ENCODE measurements around the gene SMAP1.
"Not testable (repeated sequence)": the region's sequence is repeated elsewhere in the genome, so short reads cannot be mapped to it uniquely, and the experiment has no call there.

The SMAP1 gene

DNA sequence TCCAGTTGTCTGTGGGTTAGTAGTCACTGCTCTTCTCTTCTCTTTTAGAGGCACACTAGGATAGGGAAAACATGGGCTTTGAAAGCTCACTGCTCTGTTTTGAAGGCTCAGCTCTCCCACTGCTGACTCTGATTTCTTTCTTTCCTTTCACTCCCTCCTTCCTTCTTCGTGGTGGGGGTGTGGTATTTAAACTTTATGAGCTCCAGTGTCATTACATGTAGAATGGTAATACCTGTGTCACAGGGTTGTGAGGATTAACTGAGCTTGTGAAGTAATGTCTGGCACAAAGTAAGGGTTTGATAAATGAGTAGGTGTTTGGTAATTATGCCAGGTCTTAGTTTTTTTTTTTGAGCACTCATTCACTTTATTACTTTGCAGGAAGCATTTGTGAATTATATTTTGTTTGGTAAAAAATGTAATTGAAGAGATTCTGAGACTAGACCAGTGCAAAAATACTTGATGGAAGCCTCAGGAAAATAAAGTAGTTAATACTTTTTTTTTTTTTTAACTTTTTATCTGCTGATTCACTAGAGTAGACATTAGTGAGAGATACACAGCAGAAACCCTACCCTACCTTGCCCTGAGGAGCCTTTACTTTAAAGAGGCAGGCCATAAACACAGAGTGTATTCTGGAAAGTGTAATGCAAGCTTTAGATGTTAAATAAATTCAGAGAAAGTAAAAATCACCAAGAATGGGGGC, 17.3 kb downstream of the SMAP1 start:
- no peak for DNase-seq

DNA sequence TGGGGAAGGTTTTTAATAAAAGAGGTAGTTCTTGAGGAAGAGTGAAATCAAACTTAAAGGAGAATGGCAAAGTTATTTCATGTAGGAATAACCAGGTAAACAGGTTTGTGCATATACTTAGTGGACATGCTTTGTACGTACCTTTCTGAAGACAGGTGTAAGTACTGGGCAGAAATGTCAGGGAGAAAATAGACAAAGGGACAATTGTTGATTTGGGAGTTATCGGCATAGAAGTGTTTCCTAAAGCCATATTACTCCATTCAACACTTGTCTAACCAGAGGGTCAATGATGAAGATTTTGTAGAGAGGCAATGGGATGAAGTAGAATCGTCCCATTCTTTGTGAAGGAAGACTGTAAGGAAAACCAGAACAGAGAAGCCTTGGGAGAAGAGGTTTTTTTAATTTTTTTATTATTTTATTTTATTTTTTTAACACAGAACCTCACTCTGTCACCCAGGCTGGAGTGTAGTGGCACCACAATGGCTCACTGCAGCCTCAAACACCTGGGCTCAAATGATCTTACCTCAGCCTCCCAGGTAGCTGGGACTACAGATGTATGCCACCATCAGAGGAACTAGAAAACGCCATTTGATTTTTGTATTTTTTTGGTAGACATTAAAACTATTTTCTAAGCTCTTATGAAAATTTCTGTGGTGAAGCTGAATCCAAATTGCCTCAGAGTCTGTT, 18.0 kb downstream of the SMAP1 start:
- no peak for DNase-seq

DNA sequence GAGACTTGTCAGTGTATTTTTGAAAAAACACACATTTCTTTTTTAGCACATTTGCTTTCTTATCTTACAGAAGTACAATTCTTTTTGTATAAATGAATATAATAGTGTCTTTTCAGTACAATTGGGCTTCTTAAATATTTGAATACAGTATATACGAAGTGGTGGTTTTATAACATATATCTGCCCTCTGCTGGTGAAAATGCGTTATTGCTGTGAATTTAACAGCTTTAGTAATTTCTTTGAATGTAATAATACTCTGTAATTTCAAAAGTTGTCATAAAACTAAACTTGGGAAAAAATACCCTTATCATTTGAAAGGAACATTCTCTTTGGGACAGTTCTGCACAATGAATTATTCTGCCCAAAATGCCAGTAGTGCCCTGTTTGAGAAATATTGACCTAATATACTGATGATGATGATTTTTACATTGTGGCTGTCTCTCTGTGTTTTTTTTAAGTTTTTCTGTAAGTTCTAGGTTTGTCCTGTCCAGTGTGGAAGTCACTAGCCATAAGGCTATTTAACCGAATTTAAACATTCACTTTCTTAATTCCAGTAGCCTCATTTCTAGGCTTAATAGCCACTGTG, 19.0 kb downstream of the SMAP1 start:
- DNase-seq = peak in 1 of 5 donors; percentile 38

DNA sequence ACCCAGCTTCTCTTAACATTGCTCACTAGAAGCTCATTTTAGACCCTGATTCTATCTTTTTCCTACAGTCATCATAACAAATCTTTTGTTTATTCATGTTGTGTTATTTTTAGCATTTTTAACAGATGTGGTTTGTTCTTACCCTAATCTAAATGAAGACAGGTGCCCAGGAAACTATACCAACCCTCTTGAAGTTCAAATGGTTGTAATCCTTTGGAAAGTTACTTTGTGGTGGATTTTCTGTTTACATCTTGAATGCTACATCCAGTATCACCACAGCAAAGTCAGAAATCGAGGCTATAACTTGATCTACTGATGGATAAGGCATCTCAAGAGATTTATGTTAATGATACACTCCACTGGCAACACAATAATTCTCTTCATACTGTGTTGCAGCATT, 26.2 kb downstream of the SMAP1 start:
- DNase-seq = no peak

DNA sequence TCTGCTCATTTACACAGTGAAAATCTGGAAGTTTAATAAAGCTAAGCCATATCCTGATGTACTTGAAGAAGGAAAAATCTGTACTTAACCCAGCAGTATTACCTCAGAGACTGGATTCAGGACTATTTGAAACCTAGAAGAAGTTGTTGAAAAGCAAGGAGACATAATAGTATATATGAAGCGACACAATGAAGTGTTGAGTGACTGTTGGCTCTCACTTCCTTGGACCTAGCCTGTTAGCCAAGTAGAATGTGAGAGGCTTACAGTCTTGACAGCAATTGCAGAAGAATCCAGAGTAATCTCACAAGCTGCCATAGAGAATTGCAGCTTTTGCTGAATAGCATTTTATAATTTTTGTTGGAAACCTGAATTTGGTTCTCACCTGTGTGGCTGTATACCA, 26.7 kb downstream of the SMAP1 start:
- DNase-seq = no peak

DNA sequence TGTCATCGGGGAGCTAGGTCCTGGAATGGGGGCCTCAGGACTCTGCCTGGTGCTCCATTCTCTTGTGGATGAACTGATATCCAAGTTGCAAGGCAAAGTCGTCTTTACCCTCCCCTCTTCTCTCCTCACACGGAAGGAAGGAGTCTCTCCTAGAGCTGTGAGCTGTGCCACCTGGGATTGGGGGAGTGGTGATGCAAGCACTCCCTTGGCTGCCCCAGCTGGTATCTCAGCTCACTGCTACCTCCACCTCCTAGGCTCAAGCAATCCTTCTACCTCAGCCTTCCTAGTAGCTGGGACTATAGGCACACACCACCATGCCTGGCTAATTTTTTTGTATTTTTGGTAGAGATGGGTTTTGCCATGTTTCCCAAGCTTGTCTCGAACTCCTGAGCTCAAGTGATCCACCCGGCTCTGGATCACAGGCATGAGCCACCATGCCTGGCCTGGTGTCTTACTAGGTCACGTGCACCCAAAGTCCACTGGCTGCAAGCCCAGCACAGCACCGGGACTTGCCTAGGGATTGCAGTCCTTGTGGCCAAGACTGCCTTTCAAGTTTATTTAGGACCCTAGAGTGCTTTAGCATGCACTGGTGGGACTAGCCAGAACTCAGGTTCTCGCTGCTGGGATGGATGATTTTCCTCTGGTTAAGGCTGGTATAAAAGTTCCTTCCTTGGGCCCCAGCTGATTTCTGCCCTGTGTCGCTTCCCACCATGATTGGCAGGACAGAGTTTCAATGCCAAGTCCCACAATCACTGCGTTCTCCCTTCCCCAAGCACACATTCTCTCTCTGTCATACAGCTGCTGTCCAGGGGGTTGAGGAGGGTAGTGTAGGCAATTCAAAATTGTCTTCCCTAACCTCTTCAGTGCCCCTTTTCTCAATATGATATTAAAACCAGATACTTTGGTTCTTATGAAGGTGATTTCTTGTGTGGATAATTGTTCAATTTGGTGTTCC, 33.5 kb downstream of the SMAP1 start:
- DNase-seq = no peak

DNA sequence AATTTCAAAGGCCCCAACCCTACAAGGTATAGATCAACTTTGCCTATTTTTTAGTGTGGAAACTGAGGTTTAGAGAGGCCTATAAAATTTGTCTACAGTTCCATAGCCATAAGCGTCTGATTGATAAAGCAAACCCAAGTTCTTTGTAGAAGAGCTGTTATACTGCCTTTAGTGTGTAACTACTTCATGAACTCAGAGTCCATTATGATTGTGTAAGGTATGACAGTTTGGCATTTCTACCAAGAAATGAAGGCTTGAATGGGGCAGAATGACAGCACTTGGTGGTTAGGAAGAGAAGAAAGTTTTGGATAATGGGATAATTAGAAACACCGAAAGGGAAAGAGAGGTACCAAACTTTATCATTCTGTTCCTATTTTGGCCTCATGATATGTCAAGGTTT, 38.1 kb downstream of the SMAP1 start:
- no peak for DNase-seq

DNA sequence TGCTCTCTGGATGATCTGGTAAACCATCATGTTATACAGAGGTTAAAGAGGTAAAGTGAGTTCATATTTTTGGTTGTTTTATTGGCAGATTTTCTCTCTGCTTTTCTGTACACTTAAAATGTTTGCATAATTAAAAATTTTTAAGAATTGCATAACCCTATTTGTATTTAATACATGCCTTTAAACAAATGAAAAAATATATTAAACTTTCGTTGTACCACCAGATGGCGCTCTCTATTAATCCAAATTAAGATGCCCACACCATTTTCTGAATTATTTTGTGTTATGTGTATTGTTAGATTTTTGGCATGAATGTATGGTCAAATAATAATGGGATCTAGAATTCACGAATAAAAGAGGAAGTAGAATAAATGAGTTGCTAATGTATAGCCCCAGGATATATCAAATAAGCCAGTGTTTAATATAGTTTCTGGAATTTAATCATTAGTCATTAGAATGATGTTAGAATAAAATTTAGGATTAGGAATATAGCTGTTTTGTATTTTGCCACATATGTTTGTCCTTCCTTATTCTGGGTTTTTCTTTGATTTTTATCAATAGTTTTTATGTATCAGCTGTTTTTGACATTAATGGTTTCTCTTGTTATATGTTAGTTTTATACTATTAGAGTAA, 38.9 kb downstream of the SMAP1 start:
- peak in 2 of 5 donors; percentile 10 to 28 for DNase-seq

DNA sequence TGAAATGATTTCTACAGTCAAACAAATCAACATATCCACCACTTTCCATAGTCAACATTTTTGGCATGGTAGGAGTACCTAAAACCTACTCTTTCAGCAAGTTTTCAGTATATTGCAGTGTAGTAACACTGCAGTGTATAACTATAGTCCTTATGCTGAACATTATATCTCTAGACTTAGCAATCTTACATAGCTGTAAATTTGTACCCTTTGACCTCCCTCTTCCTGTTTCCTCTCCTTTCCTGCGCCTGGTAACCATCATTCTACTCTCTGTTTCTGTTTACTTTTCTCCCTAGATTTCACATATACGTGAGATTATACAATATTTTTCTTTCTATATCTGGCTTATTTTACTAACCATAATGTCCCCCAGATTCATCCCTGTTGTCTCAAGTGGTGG, 40.2 kb downstream of the SMAP1 start:
- no peak for DNase-seq

DNA sequence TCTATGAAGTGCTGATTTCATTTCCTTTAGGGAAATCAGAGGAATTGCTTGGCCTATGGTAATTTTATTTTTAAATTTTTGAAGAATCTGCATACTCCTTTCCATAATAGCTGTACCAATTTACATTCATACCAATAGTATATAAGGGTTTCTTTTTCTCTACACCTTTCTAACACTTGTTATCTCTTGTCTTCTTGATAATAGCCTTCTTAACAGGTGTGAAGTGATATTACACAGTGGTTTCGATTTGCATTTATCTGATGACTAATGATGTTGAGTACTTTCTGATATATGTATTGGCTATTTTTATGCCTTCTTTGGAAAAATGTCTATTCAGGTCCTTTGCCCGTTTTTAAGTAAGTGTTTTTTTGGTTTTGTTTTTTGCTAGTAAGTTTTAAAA, 40.8 kb downstream of the SMAP1 start:
- no peak for DNase-seq

DNA sequence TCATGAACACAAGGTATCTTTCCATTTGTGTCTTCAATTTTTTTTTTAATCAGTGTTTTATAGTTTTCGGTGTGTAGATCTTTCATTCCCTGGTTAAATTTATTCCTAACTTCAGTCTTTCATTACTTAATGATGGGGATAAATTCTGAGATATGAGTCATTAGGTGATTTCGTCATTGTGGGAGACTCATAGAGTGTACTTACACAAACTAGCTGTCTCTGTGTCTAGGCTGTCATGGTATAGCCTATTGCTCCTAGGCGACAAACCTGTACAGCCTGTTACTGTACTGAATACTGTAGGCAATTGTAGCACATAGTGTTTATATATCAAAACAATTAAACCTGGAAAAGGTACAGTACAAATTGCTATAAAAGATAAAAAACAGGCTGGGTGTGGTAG, 42.1 kb downstream of the SMAP1 start:
- DNase-seq = no peak

DNA sequence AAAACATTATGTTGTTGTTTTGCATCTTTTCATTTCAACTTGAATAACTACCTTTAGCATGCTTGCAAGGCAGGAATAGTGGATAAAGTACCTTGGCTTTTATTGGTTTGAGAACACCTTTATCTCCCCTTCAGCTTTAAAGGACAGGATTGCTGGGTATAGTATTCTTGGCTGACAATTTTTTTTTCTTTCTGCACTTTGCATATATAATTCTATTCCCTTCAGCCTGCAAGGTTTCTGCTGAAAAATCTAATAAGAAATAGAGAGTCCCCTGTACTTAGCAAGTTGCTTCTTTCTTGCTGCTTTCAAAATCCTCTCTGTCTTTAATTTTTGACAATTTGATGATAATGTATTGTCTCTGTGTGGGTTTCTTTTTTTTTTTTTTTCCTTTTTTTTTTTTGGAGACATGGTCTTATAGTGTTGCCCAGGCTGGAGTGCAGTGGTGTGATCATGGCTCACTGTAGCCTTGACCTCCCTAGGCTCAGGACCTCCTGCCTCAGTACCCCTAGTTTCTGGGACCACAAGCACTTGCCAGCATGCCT, 47.1 kb downstream of the SMAP1 start:
- DNase-seq = no peak

DNA sequence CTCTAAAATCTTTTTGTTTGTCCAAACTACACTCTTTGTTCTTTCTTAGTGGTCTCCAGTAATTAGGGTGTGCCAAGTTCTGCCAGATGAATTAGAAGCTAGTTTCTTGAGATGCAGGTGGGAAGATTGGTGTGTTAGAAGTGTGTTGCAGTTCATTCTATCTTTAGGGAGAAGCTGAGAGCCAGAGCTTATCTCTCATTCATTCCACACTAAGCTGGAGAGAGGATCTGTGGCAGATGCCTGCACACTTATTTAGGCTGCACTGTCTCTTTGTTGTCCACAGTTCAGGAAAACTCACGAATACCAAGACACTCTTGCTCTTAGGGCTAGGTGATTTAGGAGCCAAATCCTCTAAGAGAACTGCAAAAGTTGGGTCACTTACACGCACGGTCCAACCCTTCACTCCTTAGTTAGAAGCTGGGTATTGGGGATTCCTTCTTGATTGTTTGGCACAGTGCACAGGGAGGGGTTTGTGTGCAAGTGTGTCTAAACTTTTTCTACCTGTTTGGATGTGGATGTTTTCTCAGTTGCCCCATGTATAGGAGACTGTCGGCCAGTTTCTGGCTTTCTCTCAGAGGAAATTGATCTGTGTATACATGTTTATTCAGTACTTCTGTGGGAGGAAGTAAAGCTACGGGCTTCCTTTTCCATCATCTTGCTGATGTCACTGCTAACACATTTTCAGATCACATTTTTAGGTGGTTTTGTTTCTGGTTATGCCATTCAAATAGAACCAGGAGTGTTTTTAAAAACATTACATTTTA, 49.5 kb downstream of the SMAP1 start:
- peak in 1 of 5 donors; percentile 67 for DNase-seq

DNA sequence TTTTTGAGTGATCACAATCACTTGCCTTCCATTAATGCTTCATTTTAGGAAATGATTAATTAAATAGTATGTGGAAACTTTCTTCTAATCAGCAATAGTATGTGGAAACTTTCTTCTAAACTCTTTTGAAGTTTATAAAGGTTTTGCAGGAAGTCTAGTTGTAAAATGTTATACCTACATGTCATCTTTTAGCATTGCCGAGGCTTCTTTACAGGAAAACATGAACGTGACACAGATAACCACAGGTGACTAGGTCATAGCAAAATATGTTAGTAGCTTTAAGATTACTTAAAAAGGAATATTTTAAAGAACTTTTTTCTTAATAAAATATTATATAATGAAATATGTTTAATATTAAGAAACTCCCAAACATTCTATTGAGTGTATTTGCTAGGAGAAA, 56.8 kb downstream of the SMAP1 start:
- no peak for DNase-seq

DNA sequence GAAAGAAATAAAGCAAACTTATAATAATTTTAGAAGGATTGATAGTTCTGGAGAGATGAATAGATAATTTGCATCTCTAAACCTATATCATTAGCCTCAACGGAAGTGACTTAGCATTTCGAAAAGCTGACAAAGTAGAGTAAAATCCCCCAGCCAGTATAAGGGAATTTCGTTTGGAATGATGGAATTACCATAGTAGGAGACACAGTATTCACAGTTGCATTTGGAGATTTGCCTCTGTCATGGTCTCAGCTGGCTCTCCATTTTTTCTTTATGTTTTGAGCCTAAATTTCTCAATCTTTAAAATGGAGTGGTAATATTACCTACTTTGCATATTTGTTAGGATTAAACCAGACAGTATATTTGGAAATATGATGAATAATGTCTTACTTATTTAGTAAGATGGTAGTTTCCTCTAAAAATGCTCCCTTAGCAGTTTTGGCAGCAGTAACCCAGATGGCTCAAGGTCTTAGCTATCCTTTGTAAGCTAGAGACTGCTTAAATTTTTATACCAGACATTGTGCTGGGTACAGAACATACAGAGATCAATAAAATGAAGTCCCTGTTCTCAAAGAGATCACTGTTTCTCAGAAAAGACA, 58.2 kb downstream of the SMAP1 start:
- no peak for DNase-seq

DNA sequence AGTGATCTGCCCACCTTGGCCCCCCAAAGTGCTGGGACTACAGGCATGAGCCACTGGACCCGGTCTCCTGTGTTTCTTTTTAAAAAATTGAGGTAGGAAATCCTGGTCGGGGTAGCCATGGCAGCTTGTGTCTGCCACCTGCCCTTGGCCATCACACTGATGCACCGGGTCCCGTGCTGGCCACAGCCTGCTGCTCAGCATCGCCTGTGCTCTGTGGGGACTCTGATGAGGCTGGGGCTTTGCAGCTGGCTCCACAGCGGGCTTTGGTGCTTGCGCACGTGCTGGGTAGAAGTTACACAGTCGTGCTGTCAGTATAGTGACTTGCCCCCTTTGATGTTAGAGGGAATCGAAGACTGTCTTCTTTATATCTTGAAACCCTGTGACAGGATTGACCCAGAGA, 66.7 kb downstream of the SMAP1 start:
- no peak for DNase-seq

DNA sequence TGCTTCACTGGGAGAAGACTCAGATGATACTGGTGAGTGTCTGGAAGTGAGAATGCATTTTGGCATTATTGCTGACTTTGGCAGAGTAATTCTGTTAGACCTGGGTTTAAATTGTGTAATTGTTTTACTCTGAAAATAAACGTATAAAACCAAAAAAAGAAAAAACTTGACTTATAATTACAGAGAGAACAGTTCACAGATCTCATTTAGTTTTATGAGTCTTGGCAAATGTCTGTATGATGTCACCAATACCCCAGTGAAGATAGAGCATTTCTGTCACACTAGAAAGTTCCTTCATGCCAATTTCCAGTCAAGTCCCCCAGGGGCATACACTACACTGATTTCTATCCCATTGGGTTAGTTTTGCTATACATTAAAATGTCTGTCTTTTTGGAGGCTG, 67.3 kb downstream of the SMAP1 start:
- DNase-seq = no peak

DNA sequence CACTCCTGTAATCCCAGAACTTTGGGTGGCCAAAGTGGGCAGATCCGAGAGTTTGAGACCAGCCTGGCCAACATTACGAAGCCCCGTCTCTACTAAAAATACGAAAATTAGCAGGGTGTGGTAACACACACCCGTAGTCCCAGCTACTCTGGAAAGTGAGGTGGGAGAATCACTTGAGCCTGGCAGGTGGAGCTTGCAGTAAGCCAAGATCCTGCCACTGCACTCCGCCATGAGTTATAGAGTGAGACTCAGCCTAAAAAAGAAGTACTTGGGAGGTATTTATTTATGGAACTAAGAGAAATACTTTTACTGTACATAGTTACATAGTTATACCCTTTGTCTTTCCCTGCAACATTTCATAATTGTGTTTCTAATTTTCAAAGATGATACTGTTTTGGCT, 67.8 kb downstream of the SMAP1 start:
- no peak for DNase-seq

DNA sequence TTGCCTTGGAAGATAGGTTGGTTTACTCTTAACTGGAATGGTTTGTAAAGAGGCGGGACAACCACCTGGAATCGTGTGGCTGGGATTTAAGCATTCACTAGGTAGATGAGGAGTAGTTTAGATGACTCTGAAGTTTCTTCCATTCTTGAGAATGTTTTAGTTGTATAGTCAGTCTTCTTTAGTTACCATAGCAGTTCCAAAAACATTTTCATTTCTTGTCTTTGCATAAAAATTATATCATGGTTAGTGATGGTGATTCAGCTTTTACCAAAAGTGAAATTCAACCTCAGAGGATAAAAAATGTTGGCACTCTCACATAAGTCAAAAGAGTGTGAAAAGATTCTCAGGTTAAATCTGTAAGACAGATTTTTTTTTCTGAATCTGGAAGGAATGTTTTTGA, 70.3 kb downstream of the SMAP1 start:
- no peak for DNase-seq

DNA sequence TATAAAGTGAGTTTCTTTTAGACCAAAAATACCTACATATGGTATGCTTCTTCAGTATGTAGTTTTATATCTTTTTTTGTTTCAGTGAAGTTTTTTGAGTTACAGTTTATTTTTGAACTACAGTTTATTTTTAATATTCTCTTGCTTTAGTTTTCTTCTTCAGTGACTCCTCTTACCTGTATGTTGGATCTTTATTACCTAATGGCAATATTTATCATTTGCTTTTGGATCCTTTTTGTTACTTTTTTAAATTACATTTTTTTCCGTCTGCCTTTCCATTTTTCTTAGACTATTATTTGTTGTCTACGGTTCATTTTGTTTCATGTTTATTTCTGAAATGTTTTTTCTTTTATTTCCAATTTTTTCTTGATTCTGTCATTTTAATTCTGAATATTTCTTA, 71.9 kb downstream of the SMAP1 start:
- DNase-seq = no peak

DNA sequence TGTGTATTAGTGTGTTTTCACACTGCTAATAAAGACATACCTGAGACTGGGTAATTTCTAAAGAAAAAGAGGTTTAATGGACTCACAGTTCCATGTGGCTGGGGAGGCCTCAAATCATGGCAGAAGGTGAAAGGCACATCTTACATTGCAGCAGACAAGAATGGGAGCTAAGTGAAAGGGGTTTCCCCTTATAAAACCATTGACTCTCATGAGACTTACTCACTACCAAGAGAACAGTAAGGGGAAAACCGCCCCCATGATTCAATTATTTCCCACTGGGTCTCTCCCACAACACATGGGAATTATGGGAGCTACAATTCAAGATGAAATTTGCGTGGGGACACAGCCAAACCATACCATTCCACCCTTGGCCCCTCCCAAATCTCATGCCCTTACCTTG, 73.1 kb downstream of the SMAP1 start:
- not testable (repeated sequence) for DNase-seq

All from T-helper 1 cell (primary cell).